SIG-M5 treated with dmso at 0.1 percent for 504 hours (cell line): ENCODE results near the gene TNFRSF25.
A peak's percentile ranks its signal among the peaks of the same experiment; 100 is the strongest.

Experiments used
- DNase-seq: peaks from one replicate; lab custom pipeline; 2025; ENCODE audit not compliant: unreplicated experiment; lab: John Stamatoyannopoulos, UW

The TNFRSF25 gene

GRCh38 chr1:6419804-6420453, 46.0 kb downstream of the TNFRSF25 start, which contains the start of gene HES2:
Gene HES2, minus strand, starts transcription at chr1:6419919. Its CDS starts 99 bp downstream, at chr1:6419820.
- no peak for DNase-seq

GRCh38 chr1:6419397-6419803, 46.6 kb downstream of the TNFRSF25 start:
- no peak for DNase-seq

- DNase-seq, result no peak
These were observed 47.1 kb downstream of the TNFRSF25 start for GRCh38 chr1:6418668-6419396.

- no peak for DNase-seq
These were observed 47.9 kb downstream of the TNFRSF25 start for GRCh38 chr1:6417961-6418667.

GRCh38 chr1:6416906-6417305, 49.1 kb downstream of the TNFRSF25 start:
- no peak for DNase-seq

GRCh38 chr1:6416295-6416656, 49.7 kb downstream of the TNFRSF25 start:
- peak; percentile 38 for DNase-seq

GRCh38 chr1:6414881-6415626, 50.9 kb downstream of the TNFRSF25 start:
- peak; percentile 67 for DNase-seq

GRCh38 chr1:6414443-6414844, 51.5 kb downstream of the TNFRSF25 start:
- peak; percentile 44 for DNase-seq

GRCh38 chr1:6412896-6413295, 53.1 kb downstream of the TNFRSF25 start:
- no peak for DNase-seq
